Suprapubic skin (tissue), 4 donors: ENCODE measurements around the gene B3GNT5. TPM values are rescaled to one million over a fixed set of nuclear protein-coding genes. Genes with fewer than 3 reads are reported as not detected.

ENCODE experiments used
- DNase-seq, 2 donors: peaks; one replicate each; pipeline ENCODE4 v3.0.0-alpha.2; 2019; ENCODE audit warnings: low spot score in 2 of 2
- H3K27ac ChIP-seq: fragments of 200-600 bp; sonication (generic); one replicate; pipeline ENCODE4 v1.5.1; 2019
- H3K27me3 ChIP-seq: fragments of 200-600 bp; sonication (generic); one replicate; pipeline ENCODE4 v1.5.1; 2019
- H3K36me3 ChIP-seq: fragments of 200-600 bp; sonication (generic); one replicate; pipeline ENCODE4 v1.5.1; 2019
- H3K4me1 ChIP-seq: fragments of 200-600 bp; sonication (generic); one replicate; pipeline ENCODE4 v1.5.1; 2019
- H3K4me3 ChIP-seq: fragments of 200-600 bp; sonication (generic); one replicate; pipeline ENCODE4 v1.5.1; 2019; ENCODE audit warnings: mild to moderate bottlenecking
- H3K9me3 ChIP-seq: fragments of 200-600 bp; sonication (generic); one replicate; pipeline ENCODE4 v1.5.1; 2019
- EP300 ChIP-seq: sonication (generic); formaldehyde crosslinking; IDR thresholded peaks from one replicate; pipeline ENCODE4 v1.6.1; 2017; ENCODE audit warnings: antibody characterized with exemption
- POLR2A ChIP-seq, 2 donors: fragments of 450-650 bp; IDR thresholded peaks; one replicate each; pipeline ENCODE4 v1.6.1; 2017; ENCODE audit warnings: antibody characterized with exemption in 2 of 2, mild to moderate bottlenecking in 2 of 2, moderate library complexity in 2 of 2
- POLR2AphosphoS5 ChIP-seq, 3 donors: sonication (generic); formaldehyde crosslinking; IDR thresholded peaks; one replicate each; pipeline ENCODE4 v1.6.1; 2017; ENCODE audit warnings: antibody characterized with exemption in 3 of 3
- WGBS: methylation state at CpG from one replicate; pipeline ENCODE4 v1.1.5; 2018; 5-methylcytosine and 5-hydroxymethylcytosine counted together
- total RNA-seq, 4 donors: library from RNA; depleted of rRNA; stranded (reverse); fragments of >200 nt; gene quantifications; one replicate each; pipeline ENCODE4 v1.1.0, GENCODE V29; 2016
- TF ChIP-seq, protein P1 (sequence below), 2 donors: fragments of 200-600 bp in 1 of 2; fragments of 450-650 bp in 1 of 2; sonication (generic) in 1 of 2; IDR thresholded peaks; one replicate each; pipeline ENCODE4 v1.5.1; 2016 to 2019; ENCODE audit warnings: antibody characterized with exemption in 2 of 2, mild to moderate bottlenecking in 1 of 2, moderate library complexity in 1 of 2

Gene B3GNT5
- total RNA-seq, 4 donors from 2014 or later: 14.6 to 30.8 (median 27.5) TPM

DNA sequence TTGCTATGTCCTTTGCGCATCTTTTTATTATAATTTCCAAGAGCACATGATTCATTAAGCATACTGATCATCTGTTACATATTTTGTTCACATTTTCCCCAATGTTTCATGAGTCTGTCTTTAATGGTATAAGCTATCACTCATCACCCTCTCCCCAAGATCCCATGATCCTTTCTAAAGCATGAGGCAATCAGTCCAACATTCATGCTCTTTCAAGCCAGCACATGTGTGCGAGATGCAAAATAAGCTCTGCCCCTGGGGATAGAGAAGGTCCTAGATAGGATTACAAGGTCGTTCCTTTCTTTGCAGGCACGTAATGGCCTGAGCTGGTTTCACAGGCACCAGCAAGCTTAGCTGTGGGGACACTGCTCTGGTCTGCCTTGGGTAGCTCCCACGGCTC lies 32.2 kb upstream of the B3GNT5 start:
- H3K4me3 ChIP-seq: no peak overlapping the region
- 41% methylated on average over 5 of the region's 5 CpGs for WGBS
- no peaks in the 10 kb centered on the region for H3K27me3 ChIP-seq
- no peaks in the 10 kb centered on the region for H3K36me3 ChIP-seq
- no peak overlapping the region for H3K27ac ChIP-seq
- no peak for DNase-seq
- no peaks in the 10 kb centered on the region for H3K9me3 ChIP-seq
- TF ChIP-seq POLR2AphosphoS5 (IDR thresholded peaks at IDR 0.05) (no peak), EP300 (no peak), POLR2A (IDR thresholded peaks at IDR 0.05) (no peak)
- TF ChIP-seq, protein P1, sequence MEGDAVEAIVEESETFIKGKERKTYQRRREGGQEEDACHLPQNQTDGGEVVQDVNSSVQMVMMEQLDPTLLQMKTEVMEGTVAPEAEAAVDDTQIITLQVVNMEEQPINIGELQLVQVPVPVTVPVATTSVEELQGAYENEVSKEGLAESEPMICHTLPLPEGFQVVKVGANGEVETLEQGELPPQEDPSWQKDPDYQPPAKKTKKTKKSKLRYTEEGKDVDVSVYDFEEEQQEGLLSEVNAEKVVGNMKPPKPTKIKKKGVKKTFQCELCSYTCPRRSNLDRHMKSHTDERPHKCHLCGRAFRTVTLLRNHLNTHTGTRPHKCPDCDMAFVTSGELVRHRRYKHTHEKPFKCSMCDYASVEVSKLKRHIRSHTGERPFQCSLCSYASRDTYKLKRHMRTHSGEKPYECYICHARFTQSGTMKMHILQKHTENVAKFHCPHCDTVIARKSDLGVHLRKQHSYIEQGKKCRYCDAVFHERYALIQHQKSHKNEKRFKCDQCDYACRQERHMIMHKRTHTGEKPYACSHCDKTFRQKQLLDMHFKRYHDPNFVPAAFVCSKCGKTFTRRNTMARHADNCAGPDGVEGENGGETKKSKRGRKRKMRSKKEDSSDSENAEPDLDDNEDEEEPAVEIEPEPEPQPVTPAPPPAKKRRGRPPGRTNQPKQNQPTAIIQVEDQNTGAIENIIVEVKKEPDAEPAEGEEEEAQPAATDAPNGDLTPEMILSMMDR (IDR thresholded peaks at IDR 0.05): no peak
- no peaks in the 10 kb centered on the region for H3K4me1 ChIP-seq

DNA sequence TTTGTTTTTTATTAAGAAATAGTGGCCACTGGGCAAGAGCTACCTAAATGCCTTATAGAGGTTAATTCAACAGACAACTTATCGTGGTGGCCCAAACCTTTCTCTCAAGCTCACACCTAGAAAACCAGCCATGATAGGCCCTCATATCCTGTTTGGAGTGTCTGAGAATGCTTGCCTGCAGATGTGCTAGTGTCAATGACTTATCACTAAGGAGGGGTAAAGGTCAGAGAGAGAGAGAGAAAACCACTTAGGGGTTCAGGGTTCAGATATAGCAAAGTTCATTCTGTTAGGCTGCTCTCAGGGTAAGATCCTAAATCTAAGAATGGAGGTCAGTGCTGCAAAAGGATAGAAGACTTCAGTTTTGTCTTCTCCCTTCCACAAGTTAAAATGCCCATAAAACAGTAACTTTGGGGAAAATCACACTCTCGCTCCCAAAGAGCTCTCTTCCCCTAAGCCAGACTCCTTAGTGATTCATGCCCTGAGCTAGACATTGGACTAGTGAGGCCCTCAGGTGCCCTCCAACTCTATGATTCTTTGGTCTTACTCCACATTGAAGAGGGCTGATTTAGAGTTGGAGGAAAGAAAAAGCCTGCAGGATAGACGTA lies 30.3 kb upstream of the B3GNT5 start:
- TF ChIP-seq POLR2A (IDR thresholded peaks at IDR 0.05) (no peak), EP300 (no peak), POLR2AphosphoS5 (IDR thresholded peaks at IDR 0.05) (no peak)
- TF ChIP-seq, protein P1 (IDR thresholded peaks at IDR 0.05): no peak
- H3K27me3 ChIP-seq: no peaks in the 10 kb centered on the region
- no peaks in the 10 kb centered on the region for H3K4me1 ChIP-seq
- H3K9me3 ChIP-seq: no peaks in the 10 kb centered on the region
- H3K27ac ChIP-seq: no peak overlapping the region
- WGBS: 96% methylated on average over 3 of the region's 3 CpGs
- H3K36me3 ChIP-seq: no peaks in the 10 kb centered on the region
- no peak for DNase-seq
- no peak overlapping the region for H3K4me3 ChIP-seq

GRCh38 chr3:183224180-183224970 lies 28.7 kb upstream of the B3GNT5 start:
- Histone ChIP-seq H3K27ac (no peak overlapping the region), H3K27me3 (no peaks in the 10 kb centered on the region), H3K4me3 (no peak overlapping the region), H3K9me3 (no peaks in the 10 kb centered on the region), H3K4me1 (no peaks in the 10 kb centered on the region), H3K36me3 (no peaks in the 10 kb centered on the region)
- no peak for TF ChIP-seq POLR2AphosphoS5 (IDR thresholded peaks at IDR 0.05)
- WGBS: 67% methylated on average over 10 of the region's 11 CpGs
- DNase-seq: no peak

DNA sequence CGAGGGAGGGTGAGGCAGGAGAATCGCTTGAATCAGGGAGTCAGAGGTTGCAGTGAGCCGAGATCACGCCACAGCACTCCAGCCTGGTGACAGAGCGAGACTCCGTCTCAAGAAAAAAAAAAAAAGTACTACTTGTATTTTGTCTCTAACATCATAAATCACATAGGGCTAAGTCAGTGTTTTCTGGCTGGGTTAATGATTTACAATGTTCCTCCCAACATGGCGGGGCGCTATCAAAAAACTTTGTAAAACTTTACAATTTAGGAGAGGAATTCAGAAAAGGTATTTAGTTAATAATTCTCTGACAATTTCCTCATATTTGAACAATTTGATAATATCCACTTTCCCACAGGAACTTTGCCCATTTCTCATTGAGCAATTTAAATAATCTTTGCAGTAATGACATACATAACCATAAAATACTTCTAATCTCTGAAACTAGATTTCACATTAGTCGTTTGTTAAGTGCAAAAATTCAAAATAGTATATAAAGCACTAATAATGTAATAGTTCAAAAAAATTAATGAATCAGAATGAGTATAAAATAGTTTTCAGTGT lies 26.6 kb upstream of the B3GNT5 start:
- no peak for TF ChIP-seq POLR2A (IDR thresholded peaks at IDR 0.05)
- no peak for TF ChIP-seq EP300
- TF ChIP-seq POLR2AphosphoS5 (IDR thresholded peaks at IDR 0.05): no peak
- TF ChIP-seq, protein P1 (IDR thresholded peaks at IDR 0.05): no peak
- H3K27ac ChIP-seq: no peak overlapping the region
- 77% methylated on average over 9 of the region's 9 CpGs for WGBS
- H3K4me1 ChIP-seq: no peaks in the 10 kb centered on the region
- H3K27me3 ChIP-seq: no peaks in the 10 kb centered on the region
- no peak overlapping the region for H3K4me3 ChIP-seq
- H3K9me3 ChIP-seq: no peaks in the 10 kb centered on the region
- no peaks in the 10 kb centered on the region for H3K36me3 ChIP-seq
- DNase-seq: no peak

DNA sequence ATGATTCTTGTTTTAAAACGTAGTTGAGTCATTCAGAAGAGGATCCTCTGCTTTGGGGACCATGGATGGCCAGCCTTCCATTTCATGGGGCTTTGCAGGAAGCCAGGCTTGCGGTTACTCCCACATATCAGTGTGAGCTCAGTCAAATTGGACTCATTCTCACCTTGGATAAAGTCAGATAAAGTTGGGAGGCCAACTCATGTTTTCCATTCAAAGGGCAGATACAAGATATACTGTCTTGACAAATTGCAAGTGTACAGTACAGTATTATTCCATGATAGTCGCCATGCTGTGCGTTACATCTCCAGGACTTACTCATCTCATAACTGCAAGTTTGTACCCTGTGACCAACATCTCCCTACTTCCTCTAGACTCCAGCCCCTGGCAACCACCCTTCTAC lies 25.5 kb upstream of the B3GNT5 start:
- no peak for TF ChIP-seq POLR2A (IDR thresholded peaks at IDR 0.05)
- TF ChIP-seq, protein P1 (IDR thresholded peaks at IDR 0.05): no peak
- no peak for TF ChIP-seq EP300
- no peak for TF ChIP-seq POLR2AphosphoS5 (IDR thresholded peaks at IDR 0.05)
- no peak for DNase-seq
- WGBS: 96% methylated on average over 4 of the region's 4 CpGs
- Histone ChIP-seq H3K27ac (no peak overlapping the region), H3K4me1 (no peaks in the 10 kb centered on the region), H3K9me3 (no peaks in the 10 kb centered on the region), H3K4me3 (no peak overlapping the region), H3K27me3 (no peaks in the 10 kb centered on the region), H3K36me3 (no peaks in the 10 kb centered on the region)
